GM19099 (cell line): ENCODE measurements around the gene KIF15.

Experiments used
- POLR2A ChIP-seq: IDR thresholded peaks from 3 replicates; pipeline ENCODE4 v1.6.1; 2011; ENCODE audit warnings: low read depth; ENCODE audit not compliant: insufficient read length; ENCODE audit errors: extremely low read depth

Gene KIF15

DNA sequence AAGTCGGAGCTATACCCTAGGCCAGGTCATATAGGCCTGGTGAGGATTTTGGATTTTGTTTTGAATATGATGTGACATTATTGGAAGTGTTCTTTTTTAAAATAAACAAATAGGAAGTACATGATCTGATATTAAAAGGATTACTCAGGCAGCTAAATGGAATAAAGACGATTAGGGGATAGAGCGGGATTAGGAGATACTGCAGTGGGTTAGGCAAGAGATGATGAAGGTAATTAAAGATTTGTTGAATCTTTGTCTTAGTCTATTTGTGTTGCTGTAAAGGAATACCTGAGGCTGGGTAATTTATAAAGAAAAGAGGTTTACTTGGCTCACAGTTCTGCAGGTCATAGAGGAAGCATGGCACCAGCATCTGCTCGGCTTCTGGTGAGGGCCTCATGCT is 21.3 kb downstream of the KIF15 start:
- TF ChIP-seq POLR2A = no peak

DNA sequence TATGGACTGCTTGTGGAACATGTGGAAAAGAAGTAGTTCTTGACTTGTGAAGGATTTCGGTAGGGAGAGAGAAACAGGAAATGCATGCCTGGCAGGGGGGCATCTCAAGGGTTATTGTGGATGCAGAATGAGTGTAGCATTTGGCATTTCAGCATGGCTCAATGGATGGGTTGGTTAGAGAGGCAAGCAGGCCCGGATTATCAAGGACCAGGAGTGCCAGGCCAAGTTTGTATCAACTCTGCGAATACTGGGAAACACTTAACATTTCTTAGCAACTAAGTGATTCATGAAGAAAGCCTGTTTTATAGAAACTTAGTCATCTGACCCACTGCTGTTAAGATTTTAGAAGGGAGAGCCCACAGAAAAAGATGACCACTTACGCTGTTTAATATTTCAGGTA is 33.6 kb downstream of the KIF15 start:
- no peak for TF ChIP-seq POLR2A

- TF ChIP-seq POLR2A = no peak
These were observed 40.4 kb downstream of the KIF15 start for GRCh38 chr3:44802011-44802410.

DNA sequence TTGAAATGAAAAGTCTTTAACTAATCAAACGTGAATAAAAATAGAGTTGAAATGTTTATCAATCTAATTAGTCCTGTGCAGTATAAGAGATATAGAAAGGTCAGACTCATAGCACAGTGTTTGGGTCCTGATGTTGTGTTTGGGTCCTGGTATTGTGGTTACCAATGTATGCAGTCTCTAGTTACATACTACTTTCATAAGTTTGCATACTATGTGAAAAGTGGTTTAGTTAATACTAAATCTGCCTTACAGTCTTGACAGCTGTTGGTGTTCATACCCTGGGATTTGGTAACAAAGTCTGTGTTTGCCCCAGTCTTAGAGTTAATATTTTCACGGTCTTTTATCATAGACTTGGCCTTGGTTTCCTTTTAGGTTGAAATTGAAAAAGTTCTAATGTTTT is 41.7 kb downstream of the KIF15 start:
- TF ChIP-seq POLR2A = no peak

DNA sequence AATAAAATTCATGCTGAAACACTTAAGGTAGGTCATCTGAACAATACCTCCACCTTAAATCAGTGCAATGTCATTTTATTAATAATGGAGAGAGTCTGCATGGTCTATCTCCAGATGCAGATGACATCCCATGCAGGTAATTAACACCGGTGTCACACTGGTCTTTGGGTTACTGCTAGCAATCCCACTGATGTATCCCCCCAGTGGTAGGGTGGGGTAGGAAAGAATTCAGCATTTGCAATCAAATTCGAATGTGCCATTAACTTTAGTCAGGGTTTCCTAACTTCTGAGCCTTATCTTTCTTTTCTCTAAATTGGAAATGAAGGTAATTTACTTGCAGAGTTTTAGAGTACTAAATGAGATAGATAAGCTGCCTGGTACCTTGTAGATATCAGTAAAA is 44.4 kb downstream of the KIF15 start:
- TF ChIP-seq POLR2A = no peak

GRCh38 chr3:44814751-44815150 is 53.2 kb downstream of the KIF15 start:
- no peak for TF ChIP-seq POLR2A

- no peak for TF ChIP-seq POLR2A
These were observed 63.8 kb downstream of the KIF15 start for GRCh38 chr3:44825264-44825925.

- TF ChIP-seq POLR2A = no peak
These were observed 65.6 kb downstream of the KIF15 start for GRCh38 chr3:44827196-44827595.

DNA sequence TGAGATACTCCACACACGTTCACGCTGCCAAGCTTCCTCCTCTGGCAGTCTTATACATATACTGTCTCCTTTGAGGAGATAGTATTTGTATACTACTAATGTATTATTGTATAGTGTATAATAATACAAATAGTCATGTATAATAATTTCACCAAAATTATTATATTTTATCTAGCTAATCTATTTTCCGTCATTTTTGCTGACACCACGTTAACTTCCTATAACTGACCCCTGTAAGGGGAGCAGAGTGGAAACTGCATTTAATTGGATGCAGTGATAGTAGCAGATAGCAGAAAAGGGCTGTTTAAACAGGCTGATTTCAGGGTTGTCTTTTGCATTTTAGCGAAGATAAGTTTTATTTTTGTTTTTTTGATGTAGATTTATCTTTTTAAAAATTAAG is 69.6 kb downstream of the KIF15 start:
- no peak for TF ChIP-seq POLR2A

DNA sequence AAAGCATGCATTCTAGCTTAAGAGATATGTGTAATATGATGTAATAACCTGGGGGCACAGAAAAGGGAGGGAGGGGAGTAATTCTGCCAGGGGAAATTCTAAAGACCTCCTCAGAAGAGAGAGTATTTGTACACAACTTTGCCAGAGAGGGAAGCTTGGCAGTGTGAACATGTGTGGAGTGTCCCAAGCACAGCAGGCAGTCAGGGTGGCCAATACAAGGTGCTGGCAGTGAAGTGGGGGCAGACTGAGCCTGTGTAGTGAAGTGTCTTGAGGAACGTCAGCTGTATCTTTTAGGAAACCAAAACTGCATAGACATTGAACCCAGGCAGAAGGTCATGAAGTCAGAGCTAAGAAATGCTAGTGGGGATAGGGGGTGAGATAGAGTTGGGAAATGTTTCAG is 70.4 kb downstream of the KIF15 start:
- no peak for TF ChIP-seq POLR2A

- TF ChIP-seq POLR2A = no peak
These were observed 71.4 kb downstream of the KIF15 start for GRCh38 chr3:44832965-44833364.

DNA sequence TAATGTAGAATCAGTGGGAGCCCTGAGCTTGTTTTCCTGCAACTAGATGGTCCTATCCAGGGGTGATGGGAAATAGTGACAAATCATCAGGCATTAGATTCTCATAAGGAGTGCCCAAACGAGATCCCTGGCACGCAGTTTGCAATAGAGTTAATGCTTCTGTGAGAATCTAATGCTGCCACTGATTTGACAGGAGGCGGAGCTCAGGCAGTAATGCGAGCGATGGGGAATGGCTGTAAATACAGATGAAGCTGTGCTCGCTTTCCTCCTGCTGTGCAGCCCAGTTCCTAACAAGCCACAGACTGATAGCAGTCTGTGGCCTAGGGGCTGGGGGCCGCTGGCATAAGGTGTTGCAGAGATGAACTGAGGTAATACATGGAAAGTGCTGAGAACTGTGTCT is 71.8 kb downstream of the KIF15 start:
- TF ChIP-seq POLR2A = no peak

GRCh38 chr3:44835684-44836083 is 74.1 kb downstream of the KIF15 start:
- TF ChIP-seq POLR2A = no peak

- no peak for TF ChIP-seq POLR2A
These were observed 80.8 kb downstream of the KIF15 start for GRCh38 chr3:44842376-44842775.

DNA sequence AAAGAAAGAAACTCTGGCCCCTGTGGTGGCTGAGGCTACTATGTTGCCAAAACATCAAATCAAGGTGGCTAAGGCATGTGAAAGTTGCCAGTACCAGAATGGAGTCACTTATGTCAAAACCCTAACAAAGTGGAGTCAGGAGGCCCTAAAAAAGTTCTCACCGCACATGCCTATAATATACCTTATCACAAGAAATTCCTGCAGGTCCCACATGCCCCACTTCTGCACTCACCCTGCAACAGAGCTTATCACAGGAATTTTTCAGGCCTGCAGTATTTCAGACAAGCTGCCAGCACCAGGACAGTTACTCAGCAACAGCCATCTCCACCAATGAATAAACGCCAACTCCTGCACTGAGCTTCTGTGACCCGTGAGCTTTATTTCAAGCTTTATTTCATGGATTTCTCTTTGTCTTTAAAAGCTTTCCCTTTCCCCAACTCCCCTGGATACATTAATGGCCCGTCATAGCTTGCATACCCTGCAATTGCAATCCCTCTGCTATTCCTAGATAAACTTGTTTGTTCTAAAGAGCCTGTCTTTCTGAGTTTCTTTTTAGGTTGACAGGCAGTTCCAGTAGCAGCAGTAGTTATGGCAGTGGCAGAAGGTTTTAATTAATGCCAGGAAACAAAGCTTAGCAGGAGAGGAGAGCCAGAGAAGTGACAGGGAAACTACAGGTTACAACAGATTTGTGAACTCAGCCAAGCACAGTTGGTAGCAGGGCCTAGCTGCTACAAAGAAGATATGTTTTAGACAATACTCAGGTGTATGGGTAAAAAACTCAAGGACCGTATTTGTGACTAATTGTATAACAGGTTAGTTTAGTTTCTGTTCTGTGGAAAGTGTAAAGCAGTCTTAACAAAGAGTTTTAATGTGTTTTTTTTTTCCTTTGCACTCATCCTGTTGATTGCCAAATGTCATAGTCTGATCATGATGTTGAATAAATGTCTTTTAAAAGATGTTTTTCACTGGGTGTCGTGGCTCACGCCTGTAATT is 84.2 kb downstream of the KIF15 start:
- TF ChIP-seq POLR2A = no peak

- no peak for TF ChIP-seq POLR2A
These were observed 87.0 kb downstream of the KIF15 start for GRCh38 chr3:44848634-44849033.
